Glomerular visceral epithelial cell (primary cell): ENCODE results near the gene SCT.

Source experiments
- DNase-seq: peaks from one replicate; pipeline ENCODE4 v3.0.0-alpha.2; 2016; ENCODE audit errors: extremely low spot score

Gene SCT

GRCh38 chr11:643849-644738, 17.1 kb upstream of the SCT start:
- DNase-seq = no peak

GRCh38 chr11:643366-643765, 16.4 kb upstream of the SCT start:
- DNase-seq = no peak

- no peak for DNase-seq
Measured at GRCh38 chr11:641806-642370, 14.9 kb upstream of the SCT start.

- no peak for DNase-seq
Measured at GRCh38 chr11:640021-640706, 13.2 kb upstream of the SCT start.

- no peak for DNase-seq
Measured at GRCh38 chr11:639332-639955, 12.5 kb upstream of the SCT start.

GRCh38 chr11:638631-639331, 11.8 kb upstream of the SCT start:
- no peak for DNase-seq

- no peak for DNase-seq
Measured at GRCh38 chr11:637593-638521, 10.9 kb upstream of the SCT start.

GRCh38 chr11:637333-637592, 10.3 kb upstream of the SCT start:
- DNase-seq = no peak

GRCh38 chr11:636511-637332, 9.7 kb upstream of the SCT start, which contains the start of gene DRD4:
DRD4 (plus strand) TSS chr11:637269; CDS start chr11:637305, 36 bp downstream.
- DNase-seq = no peak

- no peak for DNase-seq
Measured at GRCh38 chr11:635945-636510, 9.0 kb upstream of the SCT start.

- no peak for DNase-seq
Measured at GRCh38 chr11:630871-631270, 3.9 kb upstream of the SCT start.

GRCh38 chr11:629237-629583, 2.2 kb upstream of the SCT start:
- DNase-seq = no peak

- no peak for DNase-seq
Measured at GRCh38 chr11:628056-628455, 1.1 kb upstream of the SCT start.

- no peak for DNase-seq
Measured at GRCh38 chr11:627308-627576, 261 bp upstream of the SCT start.

- DNase-seq = no peak
Measured at GRCh38 chr11:625636-626268, 1.2 kb downstream of the SCT start.

GRCh38 chr11:624705-625635, 2.0 kb downstream of the SCT start, which contains the start of gene CDHR5:
CDHR5 (minus strand) TSS chr11:624955; CDS start chr11:624902, 53 bp downstream.
- DNase-seq = no peak

GRCh38 chr11:623999-624704, 2.8 kb downstream of the SCT start:
- peak; percentile 31 for DNase-seq
